ENCODE measurements around the gene SPATA46.
A peak's percentile ranks its signal among the peaks of the same experiment; 100 is the strongest.

- no peak for TF ChIP-seq CTCF (IDR thresholded peaks at IDR 0.05; ENCODE audit: extremely low read depth in 1 of 2, insufficient read depth in 1 of 2, low read depth in 1 of 2, low read length in 2 of 2)
- TF ChIP-seq EZH2 (IDR thresholded peaks at IDR 0.05; ENCODE audit: borderline replicate concordance, low read depth, low read length, severe bottlenecking), result no peak
- TF ChIP-seq POLR2A (IDR thresholded peaks at IDR 0.05; ENCODE audit: low read depth, low read length), result peak; percentile 47
- TF ChIP-seq MAX (IDR thresholded peaks at IDR 0.05; ENCODE audit: insufficient read depth, insufficient read length), result no peak
- peak; percentile 81 for TF ChIP-seq FOS (IDR thresholded peaks at IDR 0.05; ENCODE audit: borderline replicate concordance, insufficient read depth, low read length)
- TF ChIP-seq MYC (IDR thresholded peaks at IDR 0.05; ENCODE audit: low read depth, low read length), result no peak
- peak; percentile 66 for TF ChIP-seq GATA2 (IDR thresholded peaks at IDR 0.05; ENCODE audit: insufficient read depth, insufficient read length, low read depth, low read length)
- peak; percentile 56 for TF ChIP-seq POLR2AphosphoS5 (IDR thresholded peaks at IDR 0.05; ENCODE audit: insufficient read depth, low read depth, low read length)
These were observed 26.9 kb downstream of the SPATA46 start for GRCh38 chr1:162349635-162350330.
